RCC 7860 (cell line): Measurements from ENCODE around the gene HRH2.
"Not testable (repeated sequence)": the region's sequence is repeated elsewhere in the genome, so short reads cannot be mapped to it uniquely, and the experiment has no call there.

Source experiments
- DNase-seq: peaks from one replicate; pipeline ENCODE4 v3.0.0-alpha.2; 2015; ENCODE audit warnings: low spot score
- FAIRE-seq: peaks from 2 replicates; lab custom pipeline; 2012; peaks lifted over from hg19 to GRCh38; lab: Jason Lieb, UNC

Gene HRH2

DNA sequence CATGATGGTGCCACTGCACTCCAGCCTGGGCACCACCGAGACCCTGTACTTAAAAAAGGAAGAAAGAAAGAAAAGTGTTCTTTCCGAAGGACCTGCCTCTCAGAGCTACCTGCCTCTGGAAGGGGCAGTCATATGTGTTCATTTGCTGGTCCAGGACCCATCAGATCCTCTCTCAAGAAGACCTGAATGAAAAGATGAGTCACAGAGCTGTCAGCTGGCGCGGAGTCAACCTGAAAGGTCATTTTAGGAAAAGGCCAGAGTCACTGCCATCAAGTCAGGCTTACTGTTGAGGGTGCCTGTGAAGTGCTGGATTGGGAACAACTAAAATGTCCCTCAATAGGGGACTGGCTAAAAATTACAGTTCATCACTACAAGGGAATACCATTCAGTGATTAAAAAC is 14.9 kb upstream of the HRH2 start:
- no peak for FAIRE-seq
- DNase-seq = no peak

DNA sequence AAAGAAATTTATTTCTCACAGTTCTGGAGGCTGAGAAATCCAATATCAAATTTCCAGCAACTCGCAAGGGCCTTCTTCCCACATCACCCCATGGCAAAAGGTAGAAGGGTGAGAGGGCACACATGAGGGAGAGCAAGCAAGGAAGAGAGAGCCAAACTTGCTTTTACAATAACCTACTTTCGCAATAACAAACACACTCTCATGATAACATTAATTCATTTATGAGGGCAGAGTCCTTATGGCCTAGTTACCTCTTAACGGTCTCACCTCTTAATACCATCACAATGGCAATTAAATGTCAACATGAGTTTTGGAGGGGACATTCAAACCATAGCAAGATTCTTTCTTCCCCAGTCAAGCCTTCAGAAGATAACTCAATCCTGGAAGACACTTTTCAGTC is 11.6 kb upstream of the HRH2 start:
- no peak for DNase-seq
- FAIRE-seq = no peak

DNA sequence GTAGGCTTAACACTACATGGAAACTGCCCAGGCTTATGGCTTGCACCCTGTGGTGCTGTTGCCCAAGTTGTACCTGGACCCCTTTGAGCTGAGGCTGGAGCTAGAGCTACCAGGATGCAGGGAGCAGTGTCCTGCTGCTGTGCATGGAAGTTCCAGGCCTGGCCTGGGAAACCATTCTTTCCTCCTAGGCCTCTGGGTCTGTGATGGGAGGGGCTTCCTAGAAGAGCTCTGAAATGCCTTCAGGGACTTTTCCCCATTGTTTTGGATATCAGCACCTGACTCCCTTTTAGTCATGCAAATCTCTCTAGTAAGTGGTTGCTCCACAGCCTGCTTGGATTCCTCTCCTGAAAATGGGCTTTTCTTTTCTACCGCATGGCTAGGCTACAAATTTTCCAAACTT is 7.9 kb upstream of the HRH2 start:
- no peak for DNase-seq
- FAIRE-seq = no peak

DNA sequence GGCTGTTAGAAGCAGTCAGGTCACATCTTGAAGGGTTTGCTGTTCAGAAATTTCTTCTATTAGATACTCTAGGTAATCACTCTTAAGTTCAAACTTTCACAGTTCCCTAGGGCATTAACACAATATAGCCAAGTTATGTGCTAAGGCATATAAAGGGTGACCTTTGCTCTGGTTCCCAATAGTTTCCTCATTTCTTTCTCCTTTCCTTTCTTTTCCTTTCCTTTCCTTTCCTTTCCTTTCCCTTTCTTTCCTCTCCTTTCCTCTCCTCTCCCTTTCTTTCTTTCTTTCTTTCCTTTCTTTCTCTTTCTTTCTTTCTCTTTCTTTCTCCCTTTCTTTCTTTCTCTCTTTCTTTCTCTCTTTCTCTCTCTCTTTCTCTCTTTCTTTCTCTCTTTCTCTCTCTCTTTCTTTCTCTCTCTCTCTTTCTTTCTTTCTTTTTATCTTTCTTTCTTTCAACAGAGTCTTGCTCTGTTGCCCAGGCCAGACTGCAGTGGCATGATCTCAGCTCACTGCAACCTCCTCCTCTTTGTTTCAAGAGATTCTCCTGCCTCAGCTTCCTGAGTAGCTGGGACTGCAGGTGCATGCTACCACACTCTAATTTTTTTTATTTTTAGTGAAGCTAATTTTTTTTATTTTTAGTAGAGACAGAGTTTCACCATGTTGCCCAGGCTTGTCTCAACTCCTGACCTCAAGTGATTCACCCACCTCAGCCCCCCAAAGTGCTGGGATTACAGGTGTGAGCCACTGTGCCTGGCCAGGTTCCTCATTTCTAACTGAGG is 7.3 kb upstream of the HRH2 start:
- FAIRE-seq, DNase-seq: not testable (repeated sequence)

DNA sequence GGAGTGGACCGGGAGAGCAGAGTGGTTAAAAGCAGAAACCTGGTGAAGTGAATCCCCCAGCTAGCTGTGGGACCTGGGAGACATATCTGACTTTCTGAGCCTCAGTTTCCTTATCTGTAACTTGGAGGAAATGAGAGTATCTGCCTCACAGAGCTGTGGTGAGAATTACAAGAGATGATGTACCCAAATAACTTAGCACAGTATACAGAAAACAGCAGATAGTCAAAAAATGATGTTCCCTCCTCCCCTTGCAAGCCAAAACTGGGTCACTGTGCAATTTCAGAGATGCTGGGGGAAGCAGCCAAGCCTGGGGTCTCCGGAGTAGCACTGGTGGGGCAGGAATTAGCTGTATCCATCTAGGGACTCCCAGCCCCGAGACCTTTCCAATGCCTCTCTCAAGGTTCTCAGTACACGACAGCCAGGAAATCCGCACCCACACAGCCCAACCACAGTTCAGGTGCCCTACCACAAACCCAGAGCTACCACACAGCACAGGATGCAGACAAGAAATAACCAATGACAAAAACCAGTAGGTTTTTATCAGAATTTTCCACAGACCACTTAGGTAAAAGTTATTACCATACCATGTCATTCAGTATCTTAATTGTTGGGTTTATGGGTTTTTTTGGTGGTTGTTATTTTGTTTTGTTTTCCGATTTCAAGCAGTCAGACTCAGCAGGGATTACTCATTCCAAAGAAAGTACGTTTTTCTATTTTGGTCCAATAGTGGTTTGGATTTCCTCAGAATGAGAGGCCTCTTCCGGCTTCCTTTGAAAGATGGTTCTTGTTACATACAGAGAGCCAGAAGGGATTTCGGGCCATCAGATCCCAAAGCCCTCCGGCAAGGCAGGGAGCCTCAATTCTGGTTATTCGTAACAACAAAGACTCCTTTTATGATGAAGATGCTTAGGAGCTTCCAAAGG is 4.9 kb upstream of the HRH2 start:
- FAIRE-seq (no peak), DNase-seq (no peak)

DNA sequence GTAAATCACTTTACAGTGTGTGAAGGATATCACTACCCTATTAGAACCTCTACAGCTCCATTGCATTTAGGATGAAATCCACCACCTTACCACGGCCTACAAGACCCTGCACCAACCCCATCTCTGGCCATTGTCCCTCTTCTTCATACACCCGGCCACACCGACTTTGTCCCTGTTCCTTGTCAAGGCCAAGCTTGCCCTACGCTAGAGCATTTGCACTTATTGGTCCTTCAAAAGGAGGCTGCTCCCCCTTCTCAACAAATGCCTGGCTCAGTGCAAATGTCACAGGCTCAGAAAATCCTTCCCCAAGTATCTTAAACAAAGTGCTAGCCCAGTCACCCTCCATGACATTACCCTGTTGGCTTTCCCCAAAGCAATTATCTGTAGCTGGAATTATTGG is 4.1 kb upstream of the HRH2 start:
- FAIRE-seq = no peak
- DNase-seq = no peak

DNA sequence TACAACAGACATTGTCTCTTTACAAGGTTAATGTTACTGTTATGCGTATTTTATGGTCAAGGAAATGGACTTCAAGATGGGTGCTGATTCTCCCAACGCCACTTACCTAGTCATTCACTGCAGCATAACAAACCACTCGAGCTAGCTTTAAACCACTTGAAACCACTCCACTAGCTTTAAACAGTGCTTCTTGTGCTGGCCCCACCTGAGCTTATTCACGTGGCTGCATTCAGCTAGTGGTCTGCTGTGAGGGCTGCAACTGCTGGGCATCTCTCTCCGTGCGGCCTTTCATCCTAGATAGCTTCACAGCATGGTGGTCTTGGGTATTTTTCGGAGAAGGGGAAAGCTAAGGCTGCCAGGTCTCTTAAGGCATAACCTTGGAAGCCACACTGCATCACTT is 3.5 kb upstream of the HRH2 start:
- FAIRE-seq (no peak), DNase-seq (no peak)

DNA sequence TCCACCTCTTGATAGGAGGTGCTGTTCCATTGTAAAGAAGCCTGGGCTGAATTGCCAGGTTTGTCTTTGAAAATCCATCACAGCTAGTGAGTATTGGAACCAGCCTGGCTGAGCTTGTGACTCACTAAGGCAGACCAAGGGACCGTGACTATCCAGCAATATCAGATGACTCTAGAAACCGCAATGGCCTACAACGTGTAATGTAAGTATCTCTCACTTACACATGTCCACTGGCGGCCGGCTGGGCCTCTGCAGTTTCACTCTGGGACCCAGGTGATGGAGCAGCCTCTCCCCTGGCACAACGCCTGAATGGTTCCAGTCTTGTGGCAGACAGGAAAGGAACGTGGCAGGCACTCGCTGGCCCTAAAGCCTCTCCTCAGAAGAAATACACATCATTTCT is 3.1 kb upstream of the HRH2 start:
- DNase-seq (peak; percentile 89), FAIRE-seq (peak; percentile 95)

DNA sequence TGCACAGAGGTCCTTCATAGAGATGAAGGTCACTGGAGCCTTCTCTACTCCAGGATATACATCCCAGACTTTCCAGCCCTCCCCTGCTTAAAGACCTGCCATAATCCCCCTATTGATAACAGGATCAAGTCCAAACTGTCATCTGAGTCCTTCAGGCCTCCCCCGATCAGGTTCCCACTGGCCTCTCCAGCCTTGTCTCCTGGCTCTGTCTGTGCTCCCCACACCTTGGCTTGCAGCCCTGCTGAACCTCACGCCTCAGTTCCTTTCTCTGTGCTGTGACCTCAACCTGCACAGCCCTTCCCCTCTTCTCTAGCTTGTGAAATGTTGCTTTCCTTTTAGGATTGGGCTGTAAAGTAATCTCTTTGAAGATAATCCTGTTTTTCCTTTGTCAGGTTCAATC is 2.5 kb upstream of the HRH2 start:
- DNase-seq = no peak
- FAIRE-seq = no peak

DNA sequence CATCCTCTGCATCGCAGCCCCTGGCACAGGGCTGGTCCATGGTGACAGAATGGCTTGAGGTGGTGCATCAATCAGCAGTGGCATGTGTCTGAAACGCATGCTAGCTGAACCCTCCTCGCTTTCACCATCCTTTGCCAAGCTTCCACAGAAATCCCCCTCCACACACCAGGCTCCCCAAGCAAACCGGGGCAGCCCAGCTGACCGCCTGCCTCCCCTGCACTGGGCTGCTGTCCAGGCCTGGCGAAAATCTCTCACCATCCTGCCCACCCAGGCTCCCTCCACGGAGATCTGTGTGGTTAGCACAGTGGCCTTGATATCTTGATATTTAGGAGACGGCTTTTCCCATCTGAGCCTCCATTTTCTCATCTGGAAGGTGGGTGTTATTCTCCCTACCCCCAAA is 905 bp upstream of the HRH2 start:
- FAIRE-seq = no peak
- DNase-seq = no peak

DNA sequence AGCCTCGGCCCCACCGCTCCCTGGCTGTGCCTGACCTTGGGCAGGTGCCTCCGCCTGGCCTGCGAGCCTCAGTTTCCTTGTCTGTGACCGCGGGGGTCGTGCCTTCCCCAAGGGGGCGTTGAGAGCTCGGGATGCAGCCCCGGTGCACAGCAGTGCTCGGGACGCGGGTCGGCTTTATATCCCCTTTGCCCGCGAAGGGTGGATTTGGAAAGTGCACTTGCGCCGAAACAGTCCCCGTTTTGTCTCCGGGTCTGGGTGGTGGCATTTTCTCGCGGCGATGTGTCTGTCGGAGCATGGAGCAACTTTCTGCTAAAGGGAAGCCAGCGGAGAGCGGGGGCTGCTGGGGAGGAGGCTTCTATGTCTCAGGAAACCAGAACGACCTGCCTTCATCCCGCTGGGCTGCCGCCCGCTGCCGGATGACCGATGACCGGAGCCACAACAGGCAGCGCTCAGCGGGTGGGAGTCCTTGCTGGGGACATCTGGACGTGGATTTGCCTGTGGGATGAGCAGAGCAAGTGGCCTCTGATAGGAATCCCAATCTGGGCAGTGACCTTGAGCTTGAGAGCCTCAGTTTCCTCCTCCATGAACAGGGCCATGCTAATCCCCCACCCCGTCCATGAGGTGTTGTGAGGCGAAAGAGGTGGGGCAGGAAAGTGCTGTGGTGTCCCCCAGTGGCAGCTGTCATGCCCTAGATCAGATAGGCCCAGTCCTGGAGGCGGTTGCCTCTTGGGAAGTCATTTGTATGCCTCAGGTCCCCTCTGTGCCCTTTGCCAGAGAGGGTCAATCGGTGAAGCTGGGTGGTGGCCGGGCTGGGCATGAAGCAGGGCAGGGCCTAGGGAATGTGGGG is 651 bp downstream of the HRH2 start:
- no peak for FAIRE-seq
- no peak for DNase-seq

DNA sequence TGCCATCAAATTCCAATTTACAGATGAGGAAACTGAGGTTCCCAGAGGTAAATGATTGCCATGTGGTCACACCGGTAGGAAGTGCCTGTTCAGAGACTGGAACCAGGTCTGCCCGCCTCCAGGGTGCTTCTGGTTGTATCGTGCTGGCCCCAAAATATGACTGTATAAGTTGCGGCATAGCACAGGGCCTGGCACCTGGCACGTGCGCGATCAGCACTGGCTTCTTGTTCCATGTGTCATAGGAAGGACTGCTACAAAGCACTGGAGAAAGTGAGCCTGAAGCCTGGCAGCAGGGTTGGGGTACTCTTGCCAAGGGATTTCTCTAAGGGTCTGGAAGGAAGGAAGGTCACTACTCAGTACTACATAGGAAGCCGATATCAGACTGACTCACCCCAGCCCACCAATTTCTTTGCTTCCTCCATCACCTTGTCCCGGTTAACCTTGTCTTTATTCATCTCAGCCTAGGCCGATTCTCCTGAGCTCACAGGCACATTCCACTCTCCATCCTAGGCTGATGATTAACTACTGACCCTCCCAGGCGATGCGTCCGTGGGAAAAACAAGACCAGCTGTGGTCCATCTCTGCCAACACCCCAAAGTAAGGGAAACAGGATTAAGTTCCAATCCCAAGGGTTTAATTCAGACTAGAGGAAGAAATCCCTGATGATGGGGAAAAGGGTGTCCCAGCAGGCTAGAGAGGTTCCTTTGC is 1.8 kb downstream of the HRH2 start:
- FAIRE-seq = no peak
- no peak for DNase-seq

DNA sequence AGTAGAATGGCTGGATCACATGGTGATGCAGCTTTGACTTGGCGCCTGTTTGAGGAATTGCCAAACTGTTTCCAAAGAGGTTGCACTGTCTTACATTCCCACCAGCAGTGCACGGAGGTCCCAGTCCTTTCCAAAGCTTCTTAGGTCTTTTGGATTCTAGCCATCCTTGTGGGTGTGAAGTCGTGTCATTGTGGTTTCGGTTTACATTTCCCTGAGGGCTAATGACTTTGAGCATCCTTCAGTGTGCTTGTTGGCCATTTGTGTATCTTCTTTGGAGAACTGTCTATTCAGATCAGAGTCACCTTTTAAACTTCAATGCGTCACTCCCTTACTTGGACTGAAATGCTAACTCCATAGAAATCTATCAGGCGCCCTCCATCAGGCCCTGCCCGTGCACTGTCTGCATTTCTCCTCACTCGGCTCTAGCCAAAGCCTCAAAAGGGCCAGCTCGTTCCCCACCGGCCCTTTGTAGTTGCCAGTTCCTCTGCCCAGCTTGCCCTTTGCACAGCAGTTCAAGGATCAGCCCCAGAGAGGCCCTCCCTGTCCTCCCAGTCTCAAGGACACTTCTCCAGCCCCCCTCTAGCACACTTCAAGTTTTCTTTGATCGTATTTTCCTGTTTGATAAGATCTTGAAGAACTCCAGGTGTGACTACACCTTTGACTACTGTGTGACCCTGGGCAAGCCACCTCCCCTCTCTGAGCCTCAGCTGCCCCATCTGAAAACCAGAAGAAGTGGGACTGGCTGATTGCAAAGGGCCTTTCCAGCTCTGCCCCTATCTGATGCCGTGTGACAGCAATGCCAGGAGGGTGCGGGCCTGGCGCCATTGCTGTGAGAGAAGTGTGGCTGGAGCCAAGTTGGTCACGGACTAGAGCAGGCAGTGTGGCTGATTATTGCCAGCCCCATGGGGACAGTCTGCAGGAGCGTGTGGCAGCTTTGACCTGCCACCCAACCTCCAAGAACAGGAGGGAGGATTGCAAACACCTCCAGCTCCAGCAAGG is 5.6 kb downstream of the HRH2 start:
- DNase-seq (no peak), FAIRE-seq (no peak)

DNA sequence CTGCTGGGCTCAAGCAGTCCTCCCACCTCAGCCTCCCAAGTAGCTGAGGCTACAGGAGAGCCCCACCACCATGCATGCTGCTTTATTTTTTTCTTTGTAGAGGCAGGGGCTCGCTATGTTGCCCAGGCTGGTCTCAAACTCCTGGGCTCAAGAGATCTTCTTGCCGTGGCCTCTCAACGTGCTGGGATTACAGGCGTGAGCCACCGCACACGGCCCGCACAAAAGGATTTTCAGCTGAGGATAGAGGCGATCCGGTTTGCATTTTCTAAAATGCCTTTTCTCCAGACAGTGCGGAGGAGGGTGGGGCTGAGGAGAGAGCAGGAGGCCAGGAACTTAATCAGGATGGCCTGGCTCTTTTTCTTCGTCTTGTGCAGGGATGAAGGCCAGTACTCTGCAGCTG is 6.9 kb downstream of the HRH2 start:
- FAIRE-seq (no peak), DNase-seq (no peak)

DNA sequence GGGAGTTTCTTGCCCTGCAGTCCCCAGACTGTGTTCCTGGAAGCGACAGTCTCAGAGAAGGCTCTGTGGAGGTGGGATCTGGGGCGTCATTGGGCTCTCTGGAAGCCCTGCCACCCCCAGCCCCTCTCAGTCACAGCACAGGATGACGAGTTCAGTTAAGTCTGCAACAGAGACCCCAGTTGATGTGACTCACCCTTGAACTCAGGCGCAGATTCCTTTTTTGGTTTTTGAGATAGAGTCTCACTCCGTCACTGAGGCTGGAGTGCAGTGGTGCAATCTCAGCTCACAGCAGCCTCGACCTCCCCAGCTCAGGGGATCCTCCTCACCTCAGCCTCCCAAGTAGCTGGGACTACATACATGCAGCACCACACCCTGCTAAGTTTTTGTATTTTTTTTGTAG is 8.3 kb downstream of the HRH2 start:
- DNase-seq (no peak), FAIRE-seq (no peak)

DNA sequence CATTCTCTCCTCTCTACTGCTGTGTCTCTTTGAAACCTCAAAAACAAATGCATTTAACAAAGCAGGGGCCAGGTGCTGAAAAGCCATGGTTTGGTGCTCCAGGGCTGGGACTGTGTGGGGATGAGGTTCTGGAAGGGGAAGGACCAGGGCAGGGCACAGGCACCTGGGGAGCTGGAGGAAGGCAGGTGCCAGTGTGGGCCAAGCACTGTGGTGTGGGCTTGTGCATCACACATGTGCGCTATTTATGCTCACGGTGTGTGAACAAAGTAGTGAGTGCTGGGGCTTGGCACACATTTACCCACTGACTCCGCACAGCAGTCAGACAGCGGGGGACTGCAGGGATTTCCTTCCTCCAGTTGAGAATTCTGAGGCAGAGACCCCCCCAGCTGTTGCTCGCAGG is 10.1 kb downstream of the HRH2 start:
- no peak for FAIRE-seq
- DNase-seq = no peak

DNA sequence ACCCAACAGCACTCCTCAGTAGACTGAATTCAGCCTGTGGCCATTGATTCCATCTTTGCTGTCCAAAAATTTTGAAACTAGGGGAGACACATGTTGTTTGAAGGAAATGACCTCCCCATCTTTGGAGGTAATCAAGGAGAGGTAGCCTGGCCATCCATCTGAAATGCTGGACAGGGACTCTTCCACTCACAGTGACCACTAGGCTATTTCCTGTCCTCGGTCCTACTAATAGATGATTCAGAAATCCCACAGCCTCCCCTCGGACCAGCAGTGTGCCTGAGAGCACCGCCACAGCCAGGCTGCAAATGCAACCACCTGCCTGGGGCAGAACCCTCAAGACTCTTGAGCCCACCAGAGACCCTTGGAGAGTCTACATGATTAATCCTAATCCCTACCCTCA is 12.5 kb downstream of the HRH2 start:
- no peak for DNase-seq
- no peak for FAIRE-seq

DNA sequence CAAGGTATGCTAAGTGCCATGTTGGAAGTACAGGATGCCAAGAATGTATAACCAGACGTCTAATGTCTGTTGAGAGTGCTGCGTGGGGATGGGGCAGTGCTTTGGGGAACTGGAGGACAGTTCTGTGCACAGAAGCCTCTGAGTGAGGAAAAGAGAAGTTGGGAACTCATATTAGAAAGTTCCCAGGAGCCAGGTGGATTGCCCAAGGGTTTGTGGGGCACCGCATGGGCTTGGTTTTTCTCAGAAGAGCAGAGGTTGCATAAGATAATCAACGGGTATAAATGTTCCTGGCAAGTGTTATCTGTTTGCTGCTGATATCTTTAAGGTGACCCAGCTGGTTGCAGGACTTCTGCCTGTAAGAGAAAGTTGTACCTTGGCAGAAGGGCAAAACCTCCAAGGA is 13.1 kb downstream of the HRH2 start:
- FAIRE-seq (no peak), DNase-seq (no peak)

DNA sequence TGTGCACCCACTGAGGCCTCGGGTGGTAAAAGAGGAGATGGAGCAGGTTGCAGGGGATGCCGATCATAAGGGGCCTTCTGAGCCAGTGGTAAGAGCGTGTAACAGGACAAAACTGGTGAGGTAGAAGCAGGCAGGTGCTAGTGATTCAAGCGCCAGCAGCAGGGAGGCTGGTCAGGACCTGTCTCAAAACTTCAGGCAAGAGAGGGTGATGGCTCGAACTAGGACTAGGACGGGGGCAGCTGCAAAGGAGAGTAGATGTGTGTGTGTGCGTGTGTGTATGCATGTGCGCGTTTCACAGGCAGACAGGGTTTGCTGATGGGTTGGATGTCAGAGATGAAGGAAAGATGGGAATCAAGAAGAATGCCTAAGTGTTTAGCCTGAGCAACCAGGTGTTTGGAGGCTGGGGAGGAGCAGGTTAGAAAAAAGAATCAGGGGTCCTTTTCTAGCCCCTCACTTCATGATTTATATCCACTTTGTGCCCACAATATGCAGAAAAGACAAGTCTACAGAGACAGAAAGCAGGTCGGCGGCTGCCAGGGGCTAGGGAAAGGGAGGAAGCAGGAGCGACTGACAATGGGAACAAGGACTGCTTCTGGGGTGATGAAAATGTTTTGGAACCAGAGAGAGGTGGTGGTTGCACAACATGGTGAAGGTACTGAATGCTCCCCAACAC is 15.2 kb downstream of the HRH2 start:
- FAIRE-seq (no peak), DNase-seq (no peak)
